Transverse colon (tissue), 3 donors: ENCODE results near the gene RFWD3.

ENCODE experiments used
- CTCF ChIP-seq, 5 experiments: fragments of 200-600 bp in 3 of 5; fragments of 450-650 bp in 2 of 5; sonication (generic) in 3 of 5; IDR thresholded peaks; 1 replicate in 2 of 5; 2 replicates in 3 of 5; pipeline ENCODE4 v1.5.1; 2016 to 2017; ENCODE audit warnings: antibody characterized with exemption in 5 of 5, inconsistent platforms in 3 of 5, mild to moderate bottlenecking in 2 of 5, moderate library complexity in 1 of 5
- POLR2A ChIP-seq: fragments of 450-650 bp; IDR thresholded peaks from one replicate; pipeline ENCODE4 v1.6.1; 2016; ENCODE audit warnings: antibody characterized with exemption, mild to moderate bottlenecking, moderate library complexity

DNA sequence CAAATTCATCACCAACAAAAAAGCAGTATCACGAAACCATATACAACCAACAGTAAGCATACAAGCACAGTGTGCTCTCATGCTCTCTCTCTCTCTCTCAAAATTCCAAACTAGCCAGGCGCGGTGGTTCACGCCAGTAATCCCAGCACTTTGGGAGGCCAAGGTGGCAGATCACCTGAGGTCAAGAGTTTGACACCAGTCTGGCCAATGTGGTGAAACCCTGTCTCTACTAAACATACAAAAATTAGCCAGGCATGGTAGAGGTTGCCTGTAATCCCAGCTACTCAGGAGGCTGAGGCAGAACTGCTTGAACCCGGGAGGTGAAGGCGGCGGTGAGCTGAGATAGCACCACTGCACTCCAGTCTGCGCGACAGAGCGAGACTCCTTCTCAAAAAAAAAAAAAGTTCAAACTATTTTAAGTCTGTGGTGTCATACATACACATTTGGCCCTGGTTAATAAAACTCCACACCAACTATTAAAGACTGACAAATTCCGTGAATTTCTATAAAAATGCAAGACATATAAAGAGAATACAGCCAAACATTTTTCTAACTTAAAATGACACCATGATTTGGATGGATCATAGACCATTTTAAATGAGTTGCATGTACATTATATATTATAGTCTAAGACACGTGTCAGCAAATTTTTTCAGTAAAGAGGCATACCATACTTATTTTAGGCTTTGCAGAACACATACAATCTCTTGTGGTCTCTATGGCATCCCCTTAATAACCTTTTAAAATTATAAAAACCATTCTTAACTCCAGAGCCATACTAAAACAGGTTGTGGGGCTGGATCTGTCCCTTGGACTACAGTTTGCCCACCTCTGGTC, 90.7 kb downstream of the RFWD3 start:
- TF ChIP-seq POLR2A (no peak), CTCF (IDR thresholded peaks at IDR 0.05) (no peak)
